ENCODE measurements around the gene CLK3. TPM values are rescaled to one million over a fixed set of nuclear protein-coding genes. Genes with fewer than 3 reads are reported as not detected.

CLK3 gene
- total RNA-seq, 1 donor from 2014 or later: 75.5 TPM

GRCh38 chr15:74664670-74665069 is 49.0 kb downstream of the CLK3 start:
- peaks cover 11% of the 10 kb centered on the region for H3K36me3 ChIP-seq
- no peak for DNase-seq
- H3K4me3 ChIP-seq: no peak overlapping the region
- ATAC-seq: no peak
- intact Hi-C loops (cut with DNase I): no loop called here
- no peaks in the 10 kb centered on the region for H3K27me3 ChIP-seq (ENCODE audit: low read depth)
- peaks cover 45% of the 10 kb centered on the region for H3K4me1 ChIP-seq
- no peaks in the 10 kb centered on the region for H3K9me3 ChIP-seq
- no peak for TF ChIP-seq CTCF (IDR thresholded peaks at IDR 0.05)
- H3K27ac ChIP-seq: peak overlapping the region; percentile 67

GRCh38 chr15:74667975-74668374 is 52.3 kb downstream of the CLK3 start:
- no peak overlapping the region for H3K4me3 ChIP-seq
- no peak for TF ChIP-seq CTCF (IDR thresholded peaks at IDR 0.05)
- ATAC-seq (no peak), DNase-seq (no peak)
- H3K27me3 ChIP-seq (ENCODE audit: low read depth): no peaks in the 10 kb centered on the region
- H3K27ac ChIP-seq: no peak overlapping the region
- H3K4me1 ChIP-seq: peaks cover 34% of the 10 kb centered on the region
- intact Hi-C loops (cut with DNase I): no loop called here
- peaks cover 41% of the 10 kb centered on the region for H3K36me3 ChIP-seq
- H3K9me3 ChIP-seq: no peaks in the 10 kb centered on the region

- no peak for TF ChIP-seq CTCF (IDR thresholded peaks at IDR 0.05)
- Histone ChIP-seq H3K9me3 (no peaks in the 10 kb centered on the region), H3K27ac (no peak overlapping the region), H3K4me3 (no peak overlapping the region), H3K36me3 (peaks cover 57% of the 10 kb centered on the region), H3K27me3 (ENCODE audit: low read depth) (no peaks in the 10 kb centered on the region), H3K4me1 (peaks cover 17% of the 10 kb centered on the region)
- intact Hi-C loops (cut with DNase I): no loop called here
- DNase-seq (no peak), ATAC-seq (no peak)
These were observed 54.0 kb downstream of the CLK3 start for GRCh38 chr15:74669627-74670026.

GRCh38 chr15:74674161-74674560 is 58.5 kb downstream of the CLK3 start:
- H3K4me1 ChIP-seq: no peaks in the 10 kb centered on the region
- no peak overlapping the region for H3K4me3 ChIP-seq
- TF ChIP-seq CTCF (IDR thresholded peaks at IDR 0.05): no peak
- ATAC-seq (peak; percentile 29 to 37), DNase-seq (no peak)
- peaks cover 53% of the 10 kb centered on the region for H3K36me3 ChIP-seq
- no peaks in the 10 kb centered on the region for H3K27me3 ChIP-seq (ENCODE audit: low read depth)
- no peaks in the 10 kb centered on the region for H3K9me3 ChIP-seq
- no peak overlapping the region for H3K27ac ChIP-seq
- intact Hi-C loops (cut with DNase I): no loop called here

- Histone ChIP-seq H3K27ac (no peak overlapping the region), H3K36me3 (peaks cover 28% of the 10 kb centered on the region), H3K9me3 (no peaks in the 10 kb centered on the region), H3K27me3 (ENCODE audit: low read depth) (no peaks in the 10 kb centered on the region), H3K4me1 (no peaks in the 10 kb centered on the region), H3K4me3 (no peak overlapping the region)
- TF ChIP-seq CTCF (IDR thresholded peaks at IDR 0.05): no peak
- DNase-seq (no peak), ATAC-seq (no peak)
- intact Hi-C loops (cut with DNase I): no loop called here
These were observed 61.2 kb downstream of the CLK3 start for GRCh38 chr15:74676801-74677200.

Other genes starting within 250 kb of the CLK3 start
- 0.59 TPM for gene CYP11A1, start 248.2 kb upstream of the CLK3 start, total RNA-seq
- gene SEMA7A, start 181.9 kb upstream of the CLK3 start, total RNA-seq: 4.6 TPM
- gene UBL7, start 154.7 kb upstream of the CLK3 start, total RNA-seq: 40.2 TPM
- 11.1 TPM for gene ARID3B, start 74.6 kb upstream of the CLK3 start, total RNA-seq
- 30.5 TPM for gene EDC3, start 80.2 kb downstream of the CLK3 start, total RNA-seq
- gene CYP1A1, start 109.7 kb downstream of the CLK3 start, total RNA-seq: 0.38 TPM
- gene CYP1A2, start 133.0 kb downstream of the CLK3 start, total RNA-seq: not detected
- gene CSK, start 166.2 kb downstream of the CLK3 start, total RNA-seq: 83.8 TPM
- gene LMAN1L, start 197.0 kb downstream of the CLK3 start, total RNA-seq: not detected
- not detected for gene CPLX3, start 210.8 kb downstream of the CLK3 start, total RNA-seq
- 40.3 TPM for gene ULK3, start 227.3 kb downstream of the CLK3 start, total RNA-seq